Mammary epithelial cell (primary cell): ENCODE data around the gene OCA2.

Experiments
- CTCF ChIP-seq, 2 donors: IDR thresholded peaks in 1 of 2; conservative IDR thresholded peaks in 1 of 2; 2 replicates each; pipeline ENCODE4 v1.5.1; 2011 to 2012; ENCODE audit warnings: inconsistent platforms in 2 of 2, low read length in 2 of 2, mild to moderate bottlenecking in 2 of 2, control low read depth in 1 of 2, low read depth in 1 of 2; ENCODE audit not compliant: insufficient read depth in 1 of 2; ENCODE audit errors: extremely low read depth in 1 of 2
- EZH2 ChIP-seq: IDR thresholded peaks from 2 replicates; pipeline ENCODE4 v1.6.1; 2012; ENCODE audit warnings: low read length, inconsistent platforms, borderline replicate concordance

- TF ChIP-seq CTCF (conservative IDR thresholded peaks at IDR 0.05 in 1 of 2, IDR thresholded peaks at IDR 0.05 in 1 of 2; ENCODE audit: extremely low read depth in 1 of 2, insufficient read depth in 1 of 2, low read depth in 1 of 2, low read length in 2 of 2): no peak
- no peak for TF ChIP-seq EZH2
These were observed 335.6 kb downstream of the OCA2 start for GRCh38 chr15:27763514-27763913.
